OCI-LY1 (cell line): ENCODE data around the gene A1BG.

Experiments used
- CTCF ChIP-seq: fragments of 200-600 bp; sonication (generic), shearing (Covaris generic); IDR thresholded peaks from 2 replicates; pipeline ENCODE4 v1.5.1; 2017; ENCODE audit warnings: mild to moderate bottlenecking, antibody characterized with exemption, low read length, moderate library complexity, mixed read lengths
- EZH2 ChIP-seq: fragments of 200-600 bp; sonication (generic), shearing (Covaris generic); IDR thresholded peaks from 2 replicates; pipeline ENCODE4 v1.8.0; 2017; ENCODE audit warnings: borderline replicate concordance, mixed run types, mild to moderate bottlenecking, antibody characterized with exemption, low read length, moderate library complexity, mixed read lengths

- TF ChIP-seq CTCF (no peak), EZH2 (no peak)
These were observed 34.1 kb downstream of the A1BG start for GRCh38 chr19:58319241-58319640.
